HG03469 (cell line): ENCODE data around the gene MAPK8.

Experiments
- ATAC-seq: cut with Tn5 transposase; IDR thresholded peaks from one replicate; pipeline ENCODE4 v1.9.1; 2021; ENCODE audit warnings: mild to moderate bottlenecking, moderate library complexity, moderate number of reproducible peaks; ENCODE audit not compliant: unreplicated experiment

The MAPK8 gene

GRCh38 chr10:48459270-48460150 lies 153.0 kb downstream of the MAPK8 start:
- no peak for ATAC-seq

GRCh38 chr10:48460182-48460581 lies 153.7 kb downstream of the MAPK8 start:
- no peak for ATAC-seq

DNA sequence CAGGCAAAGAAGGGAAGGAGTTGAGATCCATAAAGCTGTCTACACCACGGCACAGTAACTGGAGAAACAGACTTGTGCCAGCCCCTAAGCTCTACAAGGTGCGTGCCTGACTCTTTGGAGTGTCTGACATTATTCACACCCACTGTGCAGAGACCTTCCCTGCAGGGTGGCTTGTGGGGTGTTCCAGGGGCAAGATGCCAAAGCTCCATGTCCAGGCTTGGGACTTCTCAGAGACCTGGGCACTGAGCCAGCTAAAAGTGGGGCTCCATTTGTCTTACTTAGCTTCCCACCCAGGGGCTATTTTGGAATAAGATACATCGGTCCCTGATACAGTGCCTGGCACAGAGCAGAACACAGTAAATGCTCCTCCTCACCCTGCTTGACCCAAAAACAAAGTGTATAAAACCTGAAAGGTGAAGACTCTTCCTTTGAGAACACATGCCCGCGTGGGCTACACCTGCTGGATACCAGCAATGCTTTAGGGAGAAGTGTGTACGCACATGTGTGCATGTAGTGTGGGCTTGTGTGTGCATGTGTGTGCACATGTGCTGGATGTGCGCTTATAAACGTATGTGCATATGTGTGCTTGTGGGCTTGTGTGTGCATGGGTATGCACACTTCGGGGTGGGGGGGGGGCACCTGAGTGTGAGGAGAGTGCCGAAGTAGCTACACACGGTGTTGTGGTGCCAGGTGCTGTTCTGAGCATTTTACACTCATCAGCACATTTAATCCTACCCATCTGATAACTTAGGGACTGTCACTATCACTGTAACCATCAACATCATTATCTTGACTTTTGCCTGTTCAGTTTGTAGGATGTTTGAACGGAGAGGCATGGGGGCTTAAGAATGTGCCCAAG lies 155.4 kb downstream of the MAPK8 start:
- ATAC-seq, result no peak

GRCh38 chr10:48462482-48463020 lies 156.1 kb downstream of the MAPK8 start:
- ATAC-seq, result no peak

GRCh38 chr10:48463318-48464003 lies 157.0 kb downstream of the MAPK8 start:
- no peak for ATAC-seq

DNA sequence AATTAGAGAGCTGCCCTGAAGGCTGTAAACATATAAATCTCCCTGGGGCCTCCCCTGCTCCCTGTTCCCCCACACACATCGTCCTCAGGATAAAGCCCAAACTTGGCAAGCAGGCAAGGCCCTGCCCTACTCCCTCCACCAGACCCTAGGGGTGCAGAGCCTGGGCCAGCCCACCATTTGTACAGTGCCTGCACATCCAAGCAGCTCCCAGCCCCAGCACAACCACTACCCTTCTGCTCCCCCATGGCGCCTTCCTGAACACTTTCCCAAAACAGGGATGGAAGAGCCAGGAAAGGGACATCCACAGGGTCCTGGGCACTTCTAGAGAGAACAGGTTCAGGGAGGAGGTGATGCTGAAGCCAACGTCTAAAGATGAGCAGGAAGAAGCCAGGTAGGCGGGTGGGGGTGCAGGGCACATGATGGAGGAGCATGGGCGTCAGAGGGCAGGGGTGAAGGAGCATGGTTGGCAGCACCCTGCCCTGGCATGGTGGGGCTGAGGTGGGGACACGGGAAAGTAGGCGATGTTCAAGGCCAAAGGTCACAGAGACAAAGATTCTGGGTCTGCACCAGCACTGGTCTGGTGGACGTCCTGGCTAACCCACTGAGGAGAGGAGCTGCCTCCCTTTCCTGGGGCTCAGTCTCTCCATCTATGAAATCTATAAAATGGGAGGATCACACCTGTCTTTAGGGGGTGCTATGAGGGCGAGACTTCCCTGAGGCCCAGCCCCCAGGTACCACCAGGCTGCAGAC lies 157.8 kb downstream of the MAPK8 start:
- no peak for ATAC-seq

- no peak for ATAC-seq
Measured at GRCh38 chr10:48464871-48465736, 158.6 kb downstream of the MAPK8 start.

GRCh38 chr10:48465860-48466521 lies 159.5 kb downstream of the MAPK8 start:
- ATAC-seq, result no peak

- no peak for ATAC-seq
Measured at GRCh38 chr10:48466611-48467240, 160.2 kb downstream of the MAPK8 start.

DNA sequence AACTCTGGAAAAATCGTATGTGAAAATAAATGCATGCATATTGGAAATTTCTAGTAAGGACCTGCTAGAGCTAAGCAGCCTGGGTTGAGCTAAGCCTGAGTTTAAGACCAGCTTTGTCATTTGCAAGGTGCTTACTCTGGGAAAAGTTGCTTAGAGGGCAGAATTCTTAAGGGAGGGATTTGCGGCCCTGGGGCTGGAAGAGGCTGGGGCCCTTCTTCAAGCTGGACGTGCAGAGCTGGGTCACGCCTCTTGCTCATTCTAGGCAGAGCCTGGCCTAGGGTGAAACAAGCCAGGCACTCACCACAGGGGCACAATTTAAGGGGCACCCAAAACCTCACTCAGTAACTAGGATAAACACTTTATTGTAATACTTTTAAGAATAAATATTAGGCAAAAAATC lies 161.2 kb downstream of the MAPK8 start:
- no peak for ATAC-seq

DNA sequence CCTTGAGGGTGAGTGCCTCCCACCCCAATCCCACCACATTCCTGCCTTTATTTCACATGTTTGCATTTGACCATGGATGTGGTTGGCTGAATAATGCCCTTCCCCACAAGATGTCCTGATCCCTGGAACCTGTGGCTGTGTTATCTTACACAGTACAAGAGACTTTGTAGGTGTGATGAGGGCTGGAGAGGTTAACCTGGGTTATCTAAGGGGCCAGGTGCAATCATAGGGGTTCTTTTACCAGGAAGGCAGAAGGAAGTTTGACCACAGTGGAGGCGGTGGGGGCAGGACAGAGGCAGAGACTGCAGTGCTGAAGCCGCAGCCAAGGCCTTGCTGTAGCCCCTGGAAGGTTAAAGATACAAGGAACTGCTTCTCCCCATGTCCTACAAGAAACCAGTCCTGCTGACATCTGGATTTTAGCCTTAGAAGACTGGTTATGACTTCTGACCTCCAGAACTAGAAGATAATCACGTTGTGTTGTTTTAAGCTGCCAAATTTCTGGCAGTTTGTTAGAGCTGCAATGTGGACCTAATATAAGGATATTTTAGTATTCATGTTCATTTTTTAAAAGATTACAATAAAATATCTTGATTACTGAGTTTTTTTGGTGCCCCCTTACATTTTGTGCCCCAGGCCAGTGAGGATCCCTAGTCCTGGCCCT lies 161.8 kb downstream of the MAPK8 start:
- no peak for ATAC-seq

DNA sequence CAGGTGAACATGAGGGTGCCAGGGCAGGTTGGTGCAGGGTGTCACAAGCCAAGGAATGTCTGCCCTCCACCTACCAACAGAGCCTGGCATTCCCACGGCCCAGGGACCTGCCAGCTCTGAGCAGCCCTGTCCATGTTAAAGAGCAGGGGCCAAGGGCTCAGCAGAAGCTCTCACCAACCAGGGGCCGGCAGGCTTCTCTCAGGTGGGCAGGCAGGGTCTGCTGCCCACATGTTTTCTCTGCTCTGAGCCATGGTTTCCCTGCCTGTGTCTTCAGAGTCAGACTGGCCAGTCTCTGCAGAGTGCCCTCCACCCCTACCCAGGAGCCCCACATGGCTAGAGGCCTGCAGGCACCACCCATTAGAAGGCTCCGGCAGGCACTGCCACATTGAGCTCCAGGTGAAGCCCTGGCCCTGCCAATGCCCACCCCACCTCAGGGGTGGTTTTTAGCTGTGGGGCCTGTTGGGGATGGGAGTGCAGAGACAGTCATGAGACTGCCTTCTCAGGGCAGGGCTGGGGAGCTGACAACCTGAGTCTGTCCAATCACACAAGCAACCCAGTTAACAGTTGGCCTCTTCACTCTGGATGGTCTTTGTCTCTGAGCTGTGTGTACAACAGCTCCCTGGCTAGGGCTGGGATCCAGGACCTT lies 162.5 kb downstream of the MAPK8 start:
- no peak for ATAC-seq

- no peak for ATAC-seq
Measured at GRCh38 chr10:48469516-48470020, 163.1 kb downstream of the MAPK8 start.

DNA sequence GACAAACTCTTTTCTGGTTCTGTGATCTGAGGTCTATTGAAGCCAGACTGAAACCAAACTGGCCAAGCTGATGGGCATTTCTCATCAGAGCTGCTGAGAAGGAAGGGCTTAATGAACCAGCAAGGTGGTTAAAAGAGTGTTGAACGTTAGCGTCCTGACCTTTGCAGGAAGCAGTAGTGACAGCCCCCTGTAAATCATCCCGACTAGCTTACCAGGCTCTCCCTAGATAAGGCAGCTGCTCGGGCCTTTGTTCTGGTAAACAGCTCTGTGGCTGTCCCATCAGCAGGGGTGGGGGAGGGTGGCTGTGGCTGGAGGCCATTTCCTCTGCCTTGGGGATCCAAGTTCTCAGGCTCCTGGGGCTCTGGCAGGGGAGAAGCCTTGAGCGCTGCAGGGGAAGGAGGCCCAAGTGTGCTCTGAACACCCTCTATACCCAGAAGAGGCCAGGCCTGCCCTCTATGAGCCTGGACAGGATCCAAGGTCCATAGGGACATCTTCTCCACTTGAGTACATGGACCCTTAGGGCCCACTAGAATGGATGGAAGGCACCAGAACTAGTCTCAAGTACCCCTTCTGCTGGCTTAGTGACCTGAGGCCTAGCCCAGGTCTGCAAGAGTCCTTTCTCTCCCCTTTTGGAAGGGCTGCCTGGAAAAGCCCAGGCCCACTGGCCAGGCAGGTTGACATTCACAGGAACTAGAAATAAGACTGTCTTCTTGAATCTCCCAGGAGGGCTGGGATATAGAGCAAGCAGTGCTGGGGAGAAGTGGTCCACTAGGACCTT lies 163.8 kb downstream of the MAPK8 start:
- no peak for ATAC-seq

DNA sequence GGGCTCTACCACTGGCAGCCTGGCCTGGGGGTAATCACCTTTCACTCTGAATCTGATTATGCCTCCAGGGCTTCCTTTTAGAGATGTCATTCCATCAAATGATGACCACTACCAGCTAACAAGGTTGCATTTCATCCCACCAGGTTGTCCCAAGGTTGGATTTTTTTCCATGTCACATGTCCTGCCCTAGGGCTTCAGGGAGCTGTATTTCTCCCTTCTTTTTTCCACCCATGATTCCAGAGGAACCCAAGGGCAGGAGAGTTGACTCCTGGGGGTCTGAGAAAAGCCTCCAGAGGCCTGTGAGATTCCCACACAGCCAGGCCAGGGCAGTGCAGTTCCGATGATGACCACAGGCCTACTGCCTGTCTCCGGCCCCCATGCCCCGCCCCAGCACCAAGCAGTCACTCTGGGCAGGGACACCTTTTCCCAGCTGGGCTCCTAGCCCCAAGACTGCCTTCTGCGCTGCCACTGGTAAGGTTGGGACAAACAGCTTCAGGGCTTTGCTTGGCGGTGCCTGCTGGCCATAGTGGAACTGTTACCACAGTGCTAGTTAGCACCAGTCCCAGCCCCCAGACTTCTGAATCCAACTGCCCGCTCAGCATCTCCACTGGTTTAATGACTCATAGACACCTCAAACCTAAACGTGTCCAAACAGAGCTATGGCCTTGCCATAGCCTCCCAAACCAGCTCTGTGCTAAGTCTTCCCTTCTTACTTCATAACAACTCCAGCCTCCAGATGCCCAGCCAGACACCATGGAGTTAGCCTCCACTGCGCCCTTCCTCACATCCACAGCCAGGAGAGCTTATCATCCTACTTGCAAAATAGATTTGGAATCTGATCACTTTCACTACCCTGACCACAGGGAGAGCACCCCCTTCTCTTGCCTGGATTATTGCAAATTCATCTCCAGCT lies 164.7 kb downstream of the MAPK8 start:
- ATAC-seq, result no peak
